ENCODE results near the gene BCAS3. TPM values are rescaled to one million over a fixed set of nuclear protein-coding genes. Genes with fewer than 3 reads are reported as not detected.
A peak's percentile ranks its signal among the peaks of the same experiment; 100 is the strongest.

BCAS3 gene
- total and polyA plus RNA-seq, 4 donors, result 5.8 to 24.6 (median 10.1) TPM

DNA sequence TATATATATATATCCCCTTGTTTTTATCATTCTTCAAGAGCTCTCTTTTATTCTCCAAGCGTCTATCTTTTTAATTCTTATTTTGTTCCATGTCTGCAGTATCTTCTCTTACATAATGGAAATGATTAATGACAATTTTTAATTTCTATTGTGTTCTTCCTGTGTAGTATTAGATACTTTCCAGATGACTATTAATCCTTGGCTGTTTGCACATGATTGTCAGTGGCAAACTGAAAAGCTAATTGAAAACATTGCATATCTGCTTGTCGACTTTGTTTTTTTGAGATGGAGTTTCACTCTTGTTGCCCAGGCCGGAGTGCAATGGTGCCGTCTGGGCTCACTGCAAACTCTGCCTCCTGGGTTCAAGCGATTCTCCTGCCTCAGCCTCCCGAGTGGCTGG is 124.7 kb downstream of the BCAS3 start:
- Histone ChIP-seq H3K36me3 (ENCODE audit: control insufficient read depth in 4 of 4, insufficient read depth in 3 of 4, low read depth in 1 of 4, low read length in 3 of 4) (no peaks in the 10 kb centered on the region), H3K4me3 (ENCODE audit: low read depth in 1 of 3, low read length in 3 of 3) (no peak overlapping the region), H3K27me3 (ENCODE audit: control insufficient read depth in 4 of 4, insufficient read depth in 4 of 4, low read length in 3 of 4) (no peaks in the 10 kb centered on the region), H3K4me1 (ENCODE audit: control insufficient read depth in 4 of 4, insufficient read depth in 4 of 4, low read length in 3 of 4) (peaks cover 0 to 2% (median 0%) of the 10 kb centered on the region in 4 donors), H3K9me3 (ENCODE audit: control insufficient read depth in 4 of 4, low read length in 3 of 4) (no peaks in the 10 kb centered on the region), H3K9ac (ENCODE audit: low read depth in 1 of 2, low read length in 2 of 2) (no peak overlapping the region), H3K27ac (ENCODE audit: low read depth in 1 of 2, low read length in 2 of 2) (no peak overlapping the region)
- TF ChIP-seq HNF4A (conservative IDR thresholded peaks at IDR 0.05) (no peak), JUND (IDR thresholded peaks at IDR 0.05) (no peak), SP1 (IDR thresholded peaks at IDR 0.05) (no peak), HNF4G (IDR thresholded peaks at IDR 0.05) (no peak), RAD21 (IDR thresholded peaks at IDR 0.05) (no peak), RXRA (IDR thresholded peaks at IDR 0.05) (no peak), FOXA1 (IDR thresholded peaks at IDR 0.05) (no peak), FOXA2 (IDR thresholded peaks at IDR 0.05) (no peak)
- TF ChIP-seq, protein P1, sequence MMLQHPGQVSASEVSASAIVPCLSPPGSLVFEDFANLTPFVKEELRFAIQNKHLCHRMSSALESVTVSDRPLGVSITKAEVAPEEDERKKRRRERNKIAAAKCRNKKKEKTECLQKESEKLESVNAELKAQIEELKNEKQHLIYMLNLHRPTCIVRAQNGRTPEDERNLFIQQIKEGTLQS (IDR thresholded peaks at IDR 0.05), result no peak
- TF ChIP-seq, protein P2, sequence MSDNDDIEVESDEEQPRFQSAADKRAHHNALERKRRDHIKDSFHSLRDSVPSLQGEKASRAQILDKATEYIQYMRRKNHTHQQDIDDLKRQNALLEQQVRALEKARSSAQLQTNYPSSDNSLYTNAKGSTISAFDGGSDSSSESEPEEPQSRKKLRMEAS (IDR thresholded peaks at IDR 0.05), result no peak
- TF ChIP-seq, protein P3, sequence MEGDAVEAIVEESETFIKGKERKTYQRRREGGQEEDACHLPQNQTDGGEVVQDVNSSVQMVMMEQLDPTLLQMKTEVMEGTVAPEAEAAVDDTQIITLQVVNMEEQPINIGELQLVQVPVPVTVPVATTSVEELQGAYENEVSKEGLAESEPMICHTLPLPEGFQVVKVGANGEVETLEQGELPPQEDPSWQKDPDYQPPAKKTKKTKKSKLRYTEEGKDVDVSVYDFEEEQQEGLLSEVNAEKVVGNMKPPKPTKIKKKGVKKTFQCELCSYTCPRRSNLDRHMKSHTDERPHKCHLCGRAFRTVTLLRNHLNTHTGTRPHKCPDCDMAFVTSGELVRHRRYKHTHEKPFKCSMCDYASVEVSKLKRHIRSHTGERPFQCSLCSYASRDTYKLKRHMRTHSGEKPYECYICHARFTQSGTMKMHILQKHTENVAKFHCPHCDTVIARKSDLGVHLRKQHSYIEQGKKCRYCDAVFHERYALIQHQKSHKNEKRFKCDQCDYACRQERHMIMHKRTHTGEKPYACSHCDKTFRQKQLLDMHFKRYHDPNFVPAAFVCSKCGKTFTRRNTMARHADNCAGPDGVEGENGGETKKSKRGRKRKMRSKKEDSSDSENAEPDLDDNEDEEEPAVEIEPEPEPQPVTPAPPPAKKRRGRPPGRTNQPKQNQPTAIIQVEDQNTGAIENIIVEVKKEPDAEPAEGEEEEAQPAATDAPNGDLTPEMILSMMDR (IDR thresholded peaks at IDR 0.05; ENCODE audit: low read depth, low read length, missing input control), result no peak
- TF ChIP-seq, protein P4, sequence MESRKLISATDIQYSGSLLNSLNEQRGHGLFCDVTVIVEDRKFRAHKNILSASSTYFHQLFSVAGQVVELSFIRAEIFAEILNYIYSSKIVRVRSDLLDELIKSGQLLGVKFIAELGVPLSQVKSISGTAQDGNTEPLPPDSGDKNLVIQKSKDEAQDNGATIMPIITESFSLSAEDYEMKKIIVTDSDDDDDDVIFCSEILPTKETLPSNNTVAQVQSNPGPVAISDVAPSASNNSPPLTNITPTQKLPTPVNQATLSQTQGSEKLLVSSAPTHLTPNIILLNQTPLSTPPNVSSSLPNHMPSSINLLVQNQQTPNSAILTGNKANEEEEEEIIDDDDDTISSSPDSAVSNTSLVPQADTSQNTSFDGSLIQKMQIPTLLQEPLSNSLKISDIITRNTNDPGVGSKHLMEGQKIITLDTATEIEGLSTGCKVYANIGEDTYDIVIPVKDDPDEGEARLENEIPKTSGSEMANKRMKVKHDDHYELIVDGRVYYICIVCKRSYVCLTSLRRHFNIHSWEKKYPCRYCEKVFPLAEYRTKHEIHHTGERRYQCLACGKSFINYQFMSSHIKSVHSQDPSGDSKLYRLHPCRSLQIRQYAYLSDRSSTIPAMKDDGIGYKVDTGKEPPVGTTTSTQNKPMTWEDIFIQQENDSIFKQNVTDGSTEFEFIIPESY (IDR thresholded peaks at IDR 0.05), result no peak
- DNase-seq (ENCODE audit: low spot score), result no peak
- WGBS, result 96% methylated on average over 6 of the region's 6 CpGs

DNA sequence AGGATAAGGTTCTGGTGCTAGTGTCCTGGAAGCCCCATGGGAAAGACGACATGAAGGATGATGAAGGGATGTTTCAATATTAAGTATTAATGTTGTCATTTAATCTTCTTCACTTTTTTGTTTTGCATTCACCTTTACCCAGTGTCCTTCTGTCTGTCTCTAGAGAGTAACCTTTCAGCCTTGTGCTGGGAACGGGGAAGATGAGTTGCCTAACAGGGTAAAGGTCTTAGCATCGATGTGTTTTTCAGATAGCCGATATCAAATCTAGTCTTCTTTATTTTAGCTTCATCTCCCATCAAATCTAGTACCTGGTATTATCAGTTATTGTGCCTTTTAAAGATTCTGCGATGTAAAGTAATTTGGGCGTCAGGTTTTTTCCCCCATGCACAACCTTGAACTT is 125.4 kb downstream of the BCAS3 start:
- no peak overlapping the region for H3K4me3 ChIP-seq (ENCODE audit: low read depth in 1 of 3, low read length in 3 of 3)
- 66% methylated on average over 6 of the region's 6 CpGs for WGBS
- H3K27me3 ChIP-seq (ENCODE audit: control insufficient read depth in 4 of 4, insufficient read depth in 4 of 4, low read length in 3 of 4), result no peaks in the 10 kb centered on the region

More for the DNA sequence above, 125.4 kb downstream of the BCAS3 start:
- Histone ChIP-seq H3K36me3 (ENCODE audit: control insufficient read depth in 4 of 4, insufficient read depth in 3 of 4, low read depth in 1 of 4, low read length in 3 of 4) (no peaks in the 10 kb centered on the region), H3K9ac (ENCODE audit: low read depth in 1 of 2, low read length in 2 of 2) (no peak overlapping the region), H3K4me1 (ENCODE audit: control insufficient read depth in 4 of 4, insufficient read depth in 4 of 4, low read length in 3 of 4) (peaks cover 0 to 2% (median 0%) of the 10 kb centered on the region in 4 donors), H3K9me3 (ENCODE audit: control insufficient read depth in 4 of 4, low read length in 3 of 4) (no peaks in the 10 kb centered on the region), H3K27ac (ENCODE audit: low read depth in 1 of 2, low read length in 2 of 2) (no peak overlapping the region)
- TF ChIP-seq GABPA (IDR thresholded peaks at IDR 0.05 in 1 of 2, conservative IDR thresholded peaks at IDR 0.05 in 1 of 2) (no peak), FOXA1 (IDR thresholded peaks at IDR 0.05) (no peak), NR2F2 (IDR thresholded peaks at IDR 0.05) (no peak), RXRA (IDR thresholded peaks at IDR 0.05) (peak; percentile 21 to 37), JUND (IDR thresholded peaks at IDR 0.05) (no peak), FOXA2 (IDR thresholded peaks at IDR 0.05) (no peak), EGR1 (IDR thresholded peaks at IDR 0.05; ENCODE audit: low read depth in 2 of 2) (no peak), HNF4G (IDR thresholded peaks at IDR 0.05) (peak; percentile 57), HNF4A (conservative IDR thresholded peaks at IDR 0.05) (peak; percentile 75 to 77), YY1 (IDR thresholded peaks at IDR 0.05) (no peak), RAD21 (IDR thresholded peaks at IDR 0.05) (no peak)
- TF ChIP-seq, protein P3 (IDR thresholded peaks at IDR 0.05; ENCODE audit: low read depth, low read length, missing input control), result no peak
- TF ChIP-seq, protein P1 (IDR thresholded peaks at IDR 0.05), result no peak
- TF ChIP-seq, protein P5, sequence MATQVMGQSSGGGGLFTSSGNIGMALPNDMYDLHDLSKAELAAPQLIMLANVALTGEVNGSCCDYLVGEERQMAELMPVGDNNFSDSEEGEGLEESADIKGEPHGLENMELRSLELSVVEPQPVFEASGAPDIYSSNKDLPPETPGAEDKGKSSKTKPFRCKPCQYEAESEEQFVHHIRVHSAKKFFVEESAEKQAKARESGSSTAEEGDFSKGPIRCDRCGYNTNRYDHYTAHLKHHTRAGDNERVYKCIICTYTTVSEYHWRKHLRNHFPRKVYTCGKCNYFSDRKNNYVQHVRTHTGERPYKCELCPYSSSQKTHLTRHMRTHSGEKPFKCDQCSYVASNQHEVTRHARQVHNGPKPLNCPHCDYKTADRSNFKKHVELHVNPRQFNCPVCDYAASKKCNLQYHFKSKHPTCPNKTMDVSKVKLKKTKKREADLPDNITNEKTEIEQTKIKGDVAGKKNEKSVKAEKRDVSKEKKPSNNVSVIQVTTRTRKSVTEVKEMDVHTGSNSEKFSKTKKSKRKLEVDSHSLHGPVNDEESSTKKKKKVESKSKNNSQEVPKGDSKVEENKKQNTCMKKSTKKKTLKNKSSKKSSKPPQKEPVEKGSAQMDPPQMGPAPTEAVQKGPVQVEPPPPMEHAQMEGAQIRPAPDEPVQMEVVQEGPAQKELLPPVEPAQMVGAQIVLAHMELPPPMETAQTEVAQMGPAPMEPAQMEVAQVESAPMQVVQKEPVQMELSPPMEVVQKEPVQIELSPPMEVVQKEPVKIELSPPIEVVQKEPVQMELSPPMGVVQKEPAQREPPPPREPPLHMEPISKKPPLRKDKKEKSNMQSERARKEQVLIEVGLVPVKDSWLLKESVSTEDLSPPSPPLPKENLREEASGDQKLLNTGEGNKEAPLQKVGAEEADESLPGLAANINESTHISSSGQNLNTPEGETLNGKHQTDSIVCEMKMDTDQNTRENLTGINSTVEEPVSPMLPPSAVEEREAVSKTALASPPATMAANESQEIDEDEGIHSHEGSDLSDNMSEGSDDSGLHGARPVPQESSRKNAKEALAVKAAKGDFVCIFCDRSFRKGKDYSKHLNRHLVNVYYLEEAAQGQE (IDR thresholded peaks at IDR 0.05), result no peak
- TF ChIP-seq, protein P2 (IDR thresholded peaks at IDR 0.05), result no peak
- DNase-seq (ENCODE audit: low spot score), result no peak
